ENCODE results near the gene HOXA4.

Gene HOXA4

GRCh38 chr7:27172315-27172774 lies 41.8 kb upstream of the HOXA4 start:
- DNase-seq (ENCODE audit: low read depth): no peak
- TF ChIP-seq, protein P1, sequence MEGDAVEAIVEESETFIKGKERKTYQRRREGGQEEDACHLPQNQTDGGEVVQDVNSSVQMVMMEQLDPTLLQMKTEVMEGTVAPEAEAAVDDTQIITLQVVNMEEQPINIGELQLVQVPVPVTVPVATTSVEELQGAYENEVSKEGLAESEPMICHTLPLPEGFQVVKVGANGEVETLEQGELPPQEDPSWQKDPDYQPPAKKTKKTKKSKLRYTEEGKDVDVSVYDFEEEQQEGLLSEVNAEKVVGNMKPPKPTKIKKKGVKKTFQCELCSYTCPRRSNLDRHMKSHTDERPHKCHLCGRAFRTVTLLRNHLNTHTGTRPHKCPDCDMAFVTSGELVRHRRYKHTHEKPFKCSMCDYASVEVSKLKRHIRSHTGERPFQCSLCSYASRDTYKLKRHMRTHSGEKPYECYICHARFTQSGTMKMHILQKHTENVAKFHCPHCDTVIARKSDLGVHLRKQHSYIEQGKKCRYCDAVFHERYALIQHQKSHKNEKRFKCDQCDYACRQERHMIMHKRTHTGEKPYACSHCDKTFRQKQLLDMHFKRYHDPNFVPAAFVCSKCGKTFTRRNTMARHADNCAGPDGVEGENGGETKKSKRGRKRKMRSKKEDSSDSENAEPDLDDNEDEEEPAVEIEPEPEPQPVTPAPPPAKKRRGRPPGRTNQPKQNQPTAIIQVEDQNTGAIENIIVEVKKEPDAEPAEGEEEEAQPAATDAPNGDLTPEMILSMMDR (conservative IDR thresholded peaks at IDR 0.05; ENCODE audit: low read depth, low read length): no peak
- no peak overlapping the region for H3K4me3 ChIP-seq (ENCODE audit: low read length)

DNA sequence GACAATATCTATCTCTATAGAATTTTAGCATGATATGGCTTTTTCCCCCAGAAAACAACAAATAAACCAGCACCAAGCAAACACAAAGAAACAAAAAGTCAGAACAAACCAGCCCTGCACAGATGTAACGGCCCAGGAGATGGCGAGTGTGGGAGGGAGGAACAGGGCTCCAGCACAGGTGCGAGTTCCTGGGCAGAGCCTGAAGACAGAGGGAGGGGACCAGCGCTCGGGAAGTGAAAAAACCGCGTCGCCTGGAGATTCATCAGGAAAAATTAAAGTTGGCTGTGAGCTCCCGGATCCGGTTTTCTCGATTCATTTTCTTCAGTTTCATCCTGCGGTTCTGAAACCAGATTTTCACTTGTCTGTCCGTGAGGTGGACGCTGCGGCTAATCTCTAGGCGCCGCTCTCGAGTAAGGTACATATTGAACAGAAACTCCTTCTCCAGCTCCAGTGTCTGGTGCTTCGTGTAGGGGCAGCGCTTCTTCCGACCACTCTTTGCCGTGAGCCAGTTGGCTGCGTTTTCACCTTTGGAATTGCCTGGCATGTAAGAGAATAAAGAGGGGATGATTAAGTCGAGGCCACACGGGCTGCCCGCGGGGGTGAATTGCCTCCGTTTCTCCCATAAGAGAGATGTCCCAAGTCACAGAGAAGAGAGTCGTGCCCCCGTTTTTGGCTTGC lies 41.2 kb upstream of the HOXA4 start:
- H3K4me3 ChIP-seq (ENCODE audit: low read length): no peak overlapping the region
- TF ChIP-seq, protein P1 (conservative IDR thresholded peaks at IDR 0.05; ENCODE audit: low read depth, low read length): no peak
- DNase-seq (ENCODE audit: low read depth): no peak

- H3K4me3 ChIP-seq (ENCODE audit: low read length): no peak overlapping the region
- TF ChIP-seq, protein P1 (conservative IDR thresholded peaks at IDR 0.05; ENCODE audit: low read depth, low read length): no peak
- no peak for DNase-seq (ENCODE audit: low read depth)
Measured at GRCh38 chr7:27171325-27171636, 40.7 kb upstream of the HOXA4 start.

DNA sequence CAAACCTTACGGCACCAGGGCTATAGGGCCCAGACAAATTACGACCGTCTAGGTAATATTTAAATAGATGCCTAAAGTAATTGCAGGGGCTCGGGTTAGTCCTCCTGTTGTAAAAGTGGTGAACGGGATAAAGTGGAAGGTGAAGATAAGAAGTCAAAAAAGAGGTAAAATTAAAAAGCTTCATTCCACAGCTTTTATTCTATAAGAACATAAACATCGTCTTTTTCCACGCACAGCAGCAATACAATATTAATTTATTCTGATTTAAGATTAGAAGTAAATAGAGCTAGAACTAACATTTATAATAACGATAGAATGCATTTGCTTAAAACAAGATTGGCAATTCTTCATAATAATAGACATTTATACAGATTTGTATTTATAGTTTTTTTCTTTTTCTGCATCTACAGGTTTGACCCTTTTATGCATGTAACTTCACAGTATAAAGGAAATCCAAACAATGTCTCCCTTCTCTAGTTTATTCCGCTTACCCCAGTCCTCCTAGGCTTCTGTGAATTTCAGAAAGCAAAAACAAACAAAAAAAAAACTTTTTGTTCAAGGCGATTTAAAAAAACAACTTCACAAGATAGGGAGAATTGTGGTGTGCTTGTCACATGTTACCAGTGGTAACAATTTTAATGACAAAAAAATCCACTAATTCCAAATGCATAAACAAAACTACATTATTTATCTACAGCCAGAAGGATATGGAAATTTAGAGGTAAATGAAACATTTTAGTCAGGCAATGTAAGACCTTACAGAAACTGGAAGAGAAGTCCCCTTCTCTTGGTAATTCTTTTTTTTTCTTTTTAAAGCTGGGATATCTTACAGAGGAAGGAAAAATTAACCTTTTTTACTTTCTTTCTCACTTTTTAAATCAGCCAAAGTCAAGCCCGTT lies 40.1 kb upstream of the HOXA4 start:
- no peak for DNase-seq (ENCODE audit: low read depth)
- TF ChIP-seq, protein P1 (conservative IDR thresholded peaks at IDR 0.05; ENCODE audit: low read depth, low read length): no peak
- H3K4me3 ChIP-seq (ENCODE audit: low read length): no peak overlapping the region

DNA sequence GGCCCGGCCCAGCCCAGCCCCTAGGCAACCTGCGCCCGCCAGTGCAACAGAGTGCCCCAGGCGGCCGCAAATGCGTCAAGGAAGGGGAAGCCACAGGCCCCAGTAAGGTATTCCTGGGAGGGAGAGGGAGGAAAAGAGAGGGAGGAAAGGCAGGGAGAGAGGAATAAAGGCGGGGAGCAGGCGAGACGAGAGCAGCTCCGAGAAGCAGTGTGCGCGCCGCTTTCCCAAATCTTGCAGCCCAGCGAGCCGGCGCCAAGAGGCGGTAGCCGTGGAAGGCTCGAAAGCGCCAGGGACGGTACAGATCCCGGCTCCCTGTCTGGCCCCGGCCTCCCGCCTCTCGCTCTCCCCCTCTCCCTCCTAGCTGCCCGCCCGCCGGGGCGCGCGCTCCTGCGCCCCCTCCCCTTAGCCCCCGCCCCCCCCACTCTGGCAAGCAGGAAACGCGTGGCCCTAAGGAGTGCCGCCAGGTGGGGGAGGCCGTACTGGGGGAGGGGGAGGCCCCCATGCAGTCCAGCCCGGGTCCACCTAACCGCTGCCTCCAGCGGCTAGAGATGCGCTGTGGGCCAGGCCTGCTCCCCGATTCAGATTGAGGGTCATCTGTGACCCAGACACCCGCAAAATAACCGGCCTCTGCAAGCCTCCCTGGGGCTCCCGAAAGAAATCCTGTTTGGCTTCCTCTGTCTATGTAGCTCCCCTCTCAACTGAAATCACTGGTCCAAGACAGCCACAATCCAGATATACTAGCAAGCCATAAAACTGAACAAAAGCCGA lies 39.3 kb upstream of the HOXA4 start:
- no peak overlapping the region for H3K4me3 ChIP-seq (ENCODE audit: low read length)
- DNase-seq (ENCODE audit: low read depth): no peak
- TF ChIP-seq, protein P1 (conservative IDR thresholded peaks at IDR 0.05; ENCODE audit: low read depth, low read length): no peak

GRCh38 chr7:27168265-27168947 lies 37.8 kb upstream of the HOXA4 start:
- no peak for DNase-seq (ENCODE audit: low read depth)
- TF ChIP-seq, protein P1 (conservative IDR thresholded peaks at IDR 0.05; ENCODE audit: low read depth, low read length): no peak
- H3K4me3 ChIP-seq (ENCODE audit: low read length): no peak overlapping the region

All from retinal pigment epithelial cell (primary cell).